Fibroblast of skin of right biceps (primary cell): ENCODE measurements around the gene ACAP2.

Experiments
- DNase-seq: peaks from one replicate; pipeline ENCODE4 v3.0.0-alpha.2; 2013

Gene ACAP2

GRCh38 chr3:195259475-195260279 lies 183.1 kb downstream of the ACAP2 start:
- DNase-seq = peak; percentile 96

- DNase-seq = peak; percentile 55
These were observed 183.7 kb downstream of the ACAP2 start for GRCh38 chr3:195259154-195259474.

- DNase-seq = no peak
These were observed 184.2 kb downstream of the ACAP2 start for GRCh38 chr3:195258449-195259153.

- DNase-seq = no peak
These were observed 185.1 kb downstream of the ACAP2 start for GRCh38 chr3:195257454-195258448.

GRCh38 chr3:195256639-195257453 lies 186.0 kb downstream of the ACAP2 start:
- no peak for DNase-seq

- DNase-seq = no peak
These were observed 187.0 kb downstream of the ACAP2 start for GRCh38 chr3:195255571-195256501.

- DNase-seq = no peak
These were observed 187.7 kb downstream of the ACAP2 start for GRCh38 chr3:195255176-195255500.

- DNase-seq = no peak
These were observed 188.2 kb downstream of the ACAP2 start for GRCh38 chr3:195254454-195255175.

- DNase-seq = no peak
These were observed 188.8 kb downstream of the ACAP2 start for GRCh38 chr3:195253923-195254432.

- DNase-seq = no peak
These were observed 191.3 kb downstream of the ACAP2 start for GRCh38 chr3:195251336-195252065.

- DNase-seq = no peak
These were observed 192.2 kb downstream of the ACAP2 start for GRCh38 chr3:195250473-195251251.

- DNase-seq = no peak
These were observed 192.9 kb downstream of the ACAP2 start for GRCh38 chr3:195249858-195250464.

- DNase-seq = no peak
These were observed 193.6 kb downstream of the ACAP2 start for GRCh38 chr3:195249057-195249770.

- DNase-seq = no peak
These were observed 194.5 kb downstream of the ACAP2 start for GRCh38 chr3:195248281-195248680.

- DNase-seq = no peak
These were observed 195.0 kb downstream of the ACAP2 start for GRCh38 chr3:195247863-195248189.

GRCh38 chr3:195247086-195247862 lies 195.5 kb downstream of the ACAP2 start:
- no peak for DNase-seq

GRCh38 chr3:195246581-195246995 lies 196.2 kb downstream of the ACAP2 start:
- peak; percentile 53 for DNase-seq
